ENCODE data around the gene NCAM2. TPM values are rescaled to one million over a fixed set of nuclear protein-coding genes. Genes with fewer than 3 reads are reported as not detected.

The NCAM2 gene
- polyA plus RNA-seq, 1 donor from 2014 or later, result 9.8 TPM

GRCh38 chr21:21085206-21085605, 87.0 kb downstream of the NCAM2 start:
- Histone ChIP-seq H3K4me3 (ENCODE audit: low read length) (no peak overlapping the region), H3F3A (ENCODE audit: insufficient read depth, low read length, poor library complexity, severe bottlenecking) (no peaks in the 10 kb centered on the region)

DNA sequence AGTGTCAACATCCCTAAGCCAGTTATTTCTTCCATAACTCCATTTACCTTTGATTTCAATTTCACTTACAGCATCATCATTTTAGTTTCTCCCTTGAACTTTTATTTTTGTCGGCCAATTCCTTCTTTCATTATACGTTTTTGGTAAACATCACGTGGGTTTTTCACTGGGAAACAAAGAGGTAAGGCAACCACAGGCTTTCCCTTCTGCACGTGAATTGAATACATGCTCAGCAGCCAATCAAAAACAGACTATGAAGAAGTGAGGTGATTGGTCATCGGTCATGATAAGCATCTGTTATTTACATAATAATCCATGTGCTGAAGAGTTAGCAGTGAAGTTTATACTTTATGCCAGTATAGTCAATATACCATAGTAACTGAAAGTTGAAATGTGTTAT, 98.7 kb downstream of the NCAM2 start:
- no peak overlapping the region for H3K27ac ChIP-seq (ENCODE audit: low read length)
- H3K9ac ChIP-seq (ENCODE audit: low read length), result no peak overlapping the region
- no peak overlapping the region for H2AFZ ChIP-seq (ENCODE audit: low read depth, low read length)
- no peaks in the 10 kb centered on the region for H3K79me2 ChIP-seq (replicated peaks; ENCODE audit: insufficient read depth, low read length)
- no peaks in the 10 kb centered on the region for H3K9me3 ChIP-seq (ENCODE audit: low read length)
- H3K9me2 ChIP-seq (ENCODE audit: insufficient read depth, low read length), result peaks cover 4% of the 10 kb centered on the region
- H3K27me3 ChIP-seq (ENCODE audit: insufficient read depth, low read depth, low read length), result no peaks in the 10 kb centered on the region
- no peaks in the 10 kb centered on the region for H4K20me1 ChIP-seq (ENCODE audit: insufficient read depth)
- no peaks in the 10 kb centered on the region for H3F3A ChIP-seq (ENCODE audit: insufficient read depth, low read length, poor library complexity, severe bottlenecking)
- no peak overlapping the region for H3K4me2 ChIP-seq (ENCODE audit: low read length)
- no peaks in the 10 kb centered on the region for H3K36me3 ChIP-seq (ENCODE audit: insufficient read depth, low read length)
- H3K4me3 ChIP-seq (ENCODE audit: low read length), result no peak overlapping the region
- TF ChIP-seq POLR2AphosphoS5 (IDR thresholded peaks at IDR 0.05) (no peak), EZH2 (IDR thresholded peaks at IDR 0.05; ENCODE audit: borderline replicate concordance, insufficient read depth, low read length, poor library complexity, severe bottlenecking) (no peak), MXI1 (conservative IDR thresholded peaks at IDR 0.05; ENCODE audit: poor library complexity, severe bottlenecking) (no peak), REST (IDR thresholded peaks at IDR 0.05; ENCODE audit: borderline replicate concordance) (no peak), RAD21 (conservative IDR thresholded peaks at IDR 0.05) (no peak), EP300 (conservative IDR thresholded peaks at IDR 0.05; ENCODE audit: poor library complexity, severe bottlenecking) (no peak), TAF1 (IDR thresholded peaks at IDR 0.05; ENCODE audit: low read depth) (no peak)
- TF ChIP-seq, protein P1, sequence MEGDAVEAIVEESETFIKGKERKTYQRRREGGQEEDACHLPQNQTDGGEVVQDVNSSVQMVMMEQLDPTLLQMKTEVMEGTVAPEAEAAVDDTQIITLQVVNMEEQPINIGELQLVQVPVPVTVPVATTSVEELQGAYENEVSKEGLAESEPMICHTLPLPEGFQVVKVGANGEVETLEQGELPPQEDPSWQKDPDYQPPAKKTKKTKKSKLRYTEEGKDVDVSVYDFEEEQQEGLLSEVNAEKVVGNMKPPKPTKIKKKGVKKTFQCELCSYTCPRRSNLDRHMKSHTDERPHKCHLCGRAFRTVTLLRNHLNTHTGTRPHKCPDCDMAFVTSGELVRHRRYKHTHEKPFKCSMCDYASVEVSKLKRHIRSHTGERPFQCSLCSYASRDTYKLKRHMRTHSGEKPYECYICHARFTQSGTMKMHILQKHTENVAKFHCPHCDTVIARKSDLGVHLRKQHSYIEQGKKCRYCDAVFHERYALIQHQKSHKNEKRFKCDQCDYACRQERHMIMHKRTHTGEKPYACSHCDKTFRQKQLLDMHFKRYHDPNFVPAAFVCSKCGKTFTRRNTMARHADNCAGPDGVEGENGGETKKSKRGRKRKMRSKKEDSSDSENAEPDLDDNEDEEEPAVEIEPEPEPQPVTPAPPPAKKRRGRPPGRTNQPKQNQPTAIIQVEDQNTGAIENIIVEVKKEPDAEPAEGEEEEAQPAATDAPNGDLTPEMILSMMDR (IDR thresholded peaks at IDR 0.05; ENCODE audit: poor library complexity, severe bottlenecking), result no peak

More at GRCh38 chr21:21085206-21085605, 87.0 kb downstream of the NCAM2 start:
- Histone ChIP-seq H3K9me3 (ENCODE audit: low read length) (no peaks in the 10 kb centered on the region), H3K27me3 (ENCODE audit: insufficient read depth, low read depth, low read length) (no peaks in the 10 kb centered on the region), H3K27ac (ENCODE audit: low read length) (no peak overlapping the region), H3K9ac (ENCODE audit: low read length) (no peak overlapping the region), H4K20me1 (ENCODE audit: insufficient read depth) (no peaks in the 10 kb centered on the region), H3K79me2 (replicated peaks; ENCODE audit: insufficient read depth, low read length) (no peaks in the 10 kb centered on the region), H3K4me2 (ENCODE audit: low read length) (no peak overlapping the region), H3K36me3 (ENCODE audit: insufficient read depth, low read length) (no peaks in the 10 kb centered on the region), H3K9me2 (ENCODE audit: insufficient read depth, low read length) (no peaks in the 10 kb centered on the region), H2AFZ (ENCODE audit: low read depth, low read length) (no peak overlapping the region)
- no peak for TF ChIP-seq TAF1 (IDR thresholded peaks at IDR 0.05; ENCODE audit: low read depth)
- no peak for TF ChIP-seq RAD21 (conservative IDR thresholded peaks at IDR 0.05)
- TF ChIP-seq POLR2AphosphoS5 (IDR thresholded peaks at IDR 0.05), result no peak
- no peak for TF ChIP-seq EZH2 (IDR thresholded peaks at IDR 0.05; ENCODE audit: borderline replicate concordance, insufficient read depth, low read length, poor library complexity, severe bottlenecking)
- no peak for TF ChIP-seq SMC3 (conservative IDR thresholded peaks at IDR 0.05; ENCODE audit: poor library complexity)
- TF ChIP-seq, protein P1 (IDR thresholded peaks at IDR 0.05; ENCODE audit: poor library complexity, severe bottlenecking), result no peak
- no peak for TF ChIP-seq MXI1 (conservative IDR thresholded peaks at IDR 0.05; ENCODE audit: poor library complexity, severe bottlenecking)
- TF ChIP-seq EP300 (conservative IDR thresholded peaks at IDR 0.05; ENCODE audit: poor library complexity, severe bottlenecking), result no peak
- no peak for TF ChIP-seq REST (IDR thresholded peaks at IDR 0.05; ENCODE audit: borderline replicate concordance)
